GM12872 (cell line): Measurements from ENCODE around the gene CRB1.

Source experiments
- CTCF ChIP-seq: IDR thresholded peaks from 3 replicates; pipeline ENCODE4 v1.5.1; 2011; ENCODE audit warnings: low read depth, mild to moderate bottlenecking, low read length, moderate library complexity; ENCODE audit not compliant: insufficient read depth

CRB1 gene

GRCh38 chr1:197480446-197480845 is 212.4 kb downstream of the CRB1 start:
- no peak for TF ChIP-seq CTCF

GRCh38 chr1:197481101-197481500 is 213.0 kb downstream of the CRB1 start:
- no peak for TF ChIP-seq CTCF

GRCh38 chr1:197485790-197486189 is 217.7 kb downstream of the CRB1 start:
- TF ChIP-seq CTCF: no peak

GRCh38 chr1:197486946-197487345 is 218.9 kb downstream of the CRB1 start:
- TF ChIP-seq CTCF: no peak

- TF ChIP-seq CTCF: no peak
Measured at GRCh38 chr1:197496722-197497121, 228.7 kb downstream of the CRB1 start.

GRCh38 chr1:197510691-197511378 is 242.8 kb downstream of the CRB1 start:
- TF ChIP-seq CTCF: no peak

- TF ChIP-seq CTCF: no peak
Measured at GRCh38 chr1:197515421-197515820, 247.4 kb downstream of the CRB1 start.

- TF ChIP-seq CTCF: peak; percentile 37; the same call in 2 of the 3 replicates
Measured at GRCh38 chr1:197519741-197520334, 251.8 kb downstream of the CRB1 start.
